HEK293T (cell line): ENCODE results near the gene GNB5.
"Not testable (repeated sequence)": the region's sequence is repeated elsewhere in the genome, so short reads cannot be mapped to it uniquely, and the experiment has no call there.

Source experiments
- CTCF ChIA-PET: fragments of 350-600 bp; formaldehyde crosslinking; extraction: SDS; loops from one replicate; lab custom pipeline; 2021; ENCODE audit warnings: antibody characterized with exemption, inconsistent platforms; lab: Yijun Ruan, JAX
- POLR2A ChIA-PET: fragments of 350-600 bp; formaldehyde crosslinking; extraction: SDS; loops from one replicate; lab custom pipeline; 2020; ENCODE audit warnings: antibody characterized with exemption, inconsistent platforms; lab: Yijun Ruan, JAX
- DNase-seq: peaks from one replicate; pipeline ENCODE4 v3.0.0; 2012; ENCODE audit warnings: mixed read lengths; ENCODE audit errors: extremely low spot score
- ARNT ChIP-seq: fragments of 450-650 bp; IDR thresholded peaks from 2 replicates; pipeline ENCODE4 v1.6.1; 2017; ENCODE audit warnings: mild to moderate bottlenecking
- BHLHE40 ChIP-seq: fragments of 450-650 bp; IDR thresholded peaks from 2 replicates; pipeline ENCODE4 v1.6.1; 2016; ENCODE audit warnings: mild to moderate bottlenecking, moderate library complexity, borderline replicate concordance
- CTBP1 ChIP-seq: fragments of 450-650 bp; IDR thresholded peaks from 2 replicates; pipeline ENCODE4 v1.6.1; 2016; ENCODE audit warnings: borderline replicate concordance
- ELF4 ChIP-seq: fragments of 450-650 bp; IDR thresholded peaks from 2 replicates; pipeline ENCODE4 v1.6.1; 2017; ENCODE audit warnings: antibody characterized with exemption
- FOXA1 ChIP-seq: fragments of 450-650 bp; IDR thresholded peaks from 2 replicates; pipeline ENCODE4 v1.6.1; 2016; ENCODE audit warnings: mild to moderate bottlenecking
- FOXK2 ChIP-seq: fragments of 450-650 bp; IDR thresholded peaks from 2 replicates; pipeline ENCODE4 v1.6.1; 2016; ENCODE audit warnings: mild to moderate bottlenecking
- FOXM1 ChIP-seq: fragments of 450-650 bp; IDR thresholded peaks from 2 replicates; pipeline ENCODE4 v1.6.1; 2017; ENCODE audit warnings: mild to moderate bottlenecking, borderline replicate concordance
- HDGF ChIP-seq: fragments of 450-650 bp; IDR thresholded peaks from 2 replicates; pipeline ENCODE4 v1.6.1; 2017; ENCODE audit warnings: antibody characterized with exemption, borderline replicate concordance
- L3MBTL2 ChIP-seq: fragments of 450-650 bp; conservative IDR thresholded peaks from 2 replicates; pipeline ENCODE4 v1.6.1; 2016; ENCODE audit warnings: mild to moderate bottlenecking
- LEF1 ChIP-seq: fragments of 450-650 bp; IDR thresholded peaks from 2 replicates; pipeline ENCODE4 v1.6.1; 2017; ENCODE audit warnings: mild to moderate bottlenecking, borderline replicate concordance
- NFRKB ChIP-seq: fragments of 450-650 bp; IDR thresholded peaks from 2 replicates; pipeline ENCODE4 v1.6.1; 2016; ENCODE audit warnings: mild to moderate bottlenecking, moderate library complexity
- PKNOX1 ChIP-seq: fragments of 450-650 bp; IDR thresholded peaks from 2 replicates; pipeline ENCODE4 v1.6.1; 2016
- SP1 ChIP-seq: fragments of 450-650 bp; IDR thresholded peaks from 2 replicates; pipeline ENCODE4 v1.6.1; 2017
- SUZ12 ChIP-seq: fragments of 450-650 bp; IDR thresholded peaks from 2 replicates; pipeline ENCODE4 v1.6.1; 2016; ENCODE audit warnings: mild to moderate bottlenecking
- TARDBP ChIP-seq: fragments of 450-650 bp; IDR thresholded peaks from 2 replicates; pipeline ENCODE4 v1.6.1; 2016
- ZNF384 ChIP-seq: fragments of 450-650 bp; IDR thresholded peaks from 2 replicates; pipeline ENCODE4 v1.6.1; 2016

GNB5 gene

GRCh38 chr15:52093167-52093538 is 98.0 kb downstream of the GNB5 start:
- CTCF ChIA-PET: no interaction called here
- POLR2A ChIA-PET: no interaction called here

GRCh38 chr15:52090193-52090592 is 101.0 kb downstream of the GNB5 start:
- POLR2A ChIA-PET: no interaction called here

More at GRCh38 chr15:52093167-52093538, 98.0 kb downstream of the GNB5 start:
- DNase-seq: no peak
- no peak for TF ChIP-seq SUZ12
- TF ChIP-seq SP1: no peak
- TF ChIP-seq ZNF384: no peak
- TF ChIP-seq ELF4: no peak
- TF ChIP-seq TARDBP: no peak
- TF ChIP-seq FOXK2: no peak
- TF ChIP-seq PKNOX1: no peak
- no peak for TF ChIP-seq L3MBTL2
- TF ChIP-seq CTBP1: no peak
- no peak for TF ChIP-seq ARNT
- TF ChIP-seq FOXM1: no peak
- no peak for TF ChIP-seq FOXA1
- no peak for TF ChIP-seq HDGF
- no peak for TF ChIP-seq NFRKB
- no peak for TF ChIP-seq LEF1
- TF ChIP-seq BHLHE40: no peak

GRCh38 chr15:52086011-52086786 is 105.0 kb downstream of the GNB5 start:
- ChIA-PET POLR2A (no interaction called here), CTCF (no interaction called here)
- no peak for TF ChIP-seq BHLHE40
- TF ChIP-seq L3MBTL2: no peak
- TF ChIP-seq NFRKB: no peak
- no peak for TF ChIP-seq ZNF384
- DNase-seq: no peak

More at GRCh38 chr15:52090193-52090592, 101.0 kb downstream of the GNB5 start:
- DNase-seq: no peak
- TF ChIP-seq ZNF384: no peak
- no peak for TF ChIP-seq FOXK2
- no peak for TF ChIP-seq LEF1
- no peak for TF ChIP-seq ELF4
- TF ChIP-seq FOXM1: no peak
- TF ChIP-seq CTBP1: no peak
- no peak for TF ChIP-seq HDGF
- TF ChIP-seq ARNT: no peak
- TF ChIP-seq NFRKB: no peak
- no peak for TF ChIP-seq BHLHE40
- CTCF ChIA-PET: no interaction called here

GRCh38 chr15:52085299-52085698 is 105.9 kb downstream of the GNB5 start:
- CTCF ChIA-PET: no interaction called here
- POLR2A ChIA-PET: no interaction called here

GRCh38 chr15:52083603-52084002 is 107.6 kb downstream of the GNB5 start:
- no peak for TF ChIP-seq SP1
- TF ChIP-seq NFRKB: no peak
- no peak for TF ChIP-seq ARNT
- TF ChIP-seq ZNF384: no peak
- no peak for TF ChIP-seq CTBP1
- POLR2A ChIA-PET: interaction anchor here (1.3 kb wide), 1 partner anchor 112 kb away, joined by 3 read pairs; the partner anchor contains the start of gene LEO1
- DNase-seq: no peak
- CTCF ChIA-PET: no interaction called here

More at GRCh38 chr15:52085299-52085698, 105.9 kb downstream of the GNB5 start:
- no peak for TF ChIP-seq PKNOX1
- no peak for TF ChIP-seq ELF4
- TF ChIP-seq SUZ12: no peak
- no peak for TF ChIP-seq FOXK2
- TF ChIP-seq L3MBTL2: no peak
- no peak for TF ChIP-seq LEF1
- no peak for TF ChIP-seq BHLHE40
- TF ChIP-seq NFRKB: no peak
- TF ChIP-seq ARNT: no peak
- TF ChIP-seq SP1: no peak
- no peak for DNase-seq

- CTCF ChIA-PET, DNase-seq: not testable (repeated sequence)
- POLR2A ChIA-PET: interaction anchor here (1.3 kb wide), 1 partner anchor 112 kb away, joined by 3 read pairs; the partner anchor contains the start of gene LEO1
Observed at GRCh38 chr15:52083037-52083359, 108.2 kb downstream of the GNB5 start.

GRCh38 chr15:52082197-52083036 is 108.8 kb downstream of the GNB5 start:
- POLR2A ChIA-PET: no interaction called here
- CTCF ChIA-PET: no interaction called here
- TF ChIP-seq HDGF (no peak), TARDBP (no peak), ELF4 (no peak), ZNF384 (no peak)
- DNase-seq: no peak
